Middle frontal gyrus (tissue), 1 donor: Measurements from ENCODE around the gene DYRK1A.
A peak's percentile ranks its signal among the peaks of the same experiment; 100 is the strongest.

Experiments
- DNase-seq: peaks from one replicate; pipeline ENCODE4 v3.0.0-alpha.2; 2015; ENCODE audit warnings: low spot score; ENCODE audit errors: extremely low spot score

Gene DYRK1A

DNA sequence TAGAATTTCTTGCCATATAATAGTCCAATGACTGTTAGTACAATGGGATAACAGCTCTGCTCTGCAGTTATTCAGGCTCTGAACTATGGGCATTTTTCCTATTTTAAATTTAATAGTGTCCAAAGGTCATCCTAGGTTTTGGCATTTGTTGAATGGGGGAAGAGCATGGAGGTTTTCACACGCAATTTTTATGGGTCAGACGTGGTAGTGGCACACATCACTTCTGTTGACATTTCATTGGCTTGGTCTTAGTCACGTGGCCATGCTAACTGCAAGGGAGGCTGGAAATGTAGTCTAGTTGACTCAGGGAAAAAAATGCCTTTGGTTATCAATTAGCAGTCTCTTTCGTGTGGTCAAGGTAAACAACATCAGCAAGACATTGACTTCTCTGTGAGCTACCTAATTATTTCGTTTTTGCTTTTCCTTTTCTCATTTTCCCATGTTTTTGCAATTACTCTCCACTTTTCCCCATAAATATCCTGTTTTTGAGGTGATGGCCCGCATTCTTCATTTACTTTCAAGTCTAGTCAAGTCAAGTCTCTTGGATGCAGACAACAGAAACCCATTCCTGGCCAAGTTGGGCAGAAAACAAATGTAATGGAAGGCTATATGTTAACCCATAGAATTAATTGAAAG, 82.8 kb downstream of the DYRK1A start:
- no peak for DNase-seq

DNA sequence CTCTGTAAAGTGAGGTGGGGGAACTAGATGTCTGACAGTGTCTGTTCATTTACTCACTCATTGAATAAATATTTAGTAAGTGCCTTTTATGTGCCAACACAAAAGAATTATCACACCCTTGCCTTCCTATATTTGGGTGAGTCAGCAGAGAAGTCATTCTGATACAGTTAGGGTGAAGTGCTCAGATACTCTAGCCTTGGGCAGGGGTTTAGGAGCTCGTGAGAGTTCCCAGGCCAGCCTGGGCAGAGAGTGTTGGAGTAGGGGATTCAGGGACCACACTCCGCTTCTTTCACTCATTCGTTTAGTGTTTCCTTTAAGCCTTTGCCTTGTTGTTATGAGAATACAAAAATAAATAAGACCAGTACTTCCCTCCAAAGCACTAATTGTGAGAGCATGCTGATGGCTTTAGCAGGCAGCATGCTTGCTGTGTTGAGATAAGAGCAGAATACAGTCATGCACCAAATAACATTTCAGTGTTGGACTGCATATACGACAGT, 83.9 kb downstream of the DYRK1A start:
- DNase-seq, result no peak

DNA sequence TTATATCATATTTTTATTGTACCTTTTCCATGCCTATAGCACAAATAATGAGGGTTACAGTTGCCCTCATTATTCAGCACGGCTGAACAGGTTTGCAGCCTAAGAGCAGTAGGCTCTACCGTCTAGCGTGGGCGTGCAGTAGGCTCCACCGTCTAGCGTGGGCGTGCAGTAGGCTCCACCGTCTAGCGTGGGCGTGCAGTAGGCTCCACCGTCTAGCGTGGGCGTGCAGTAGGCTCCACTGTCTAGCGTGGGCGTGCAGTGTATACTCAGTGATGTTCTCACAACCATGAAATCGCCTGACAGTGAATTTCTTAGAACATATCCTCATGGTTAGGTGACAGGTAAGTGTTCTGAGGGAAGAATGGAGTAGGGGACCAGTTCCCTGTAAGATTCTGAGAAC, 84.9 kb downstream of the DYRK1A start:
- DNase-seq, result no peak

DNA sequence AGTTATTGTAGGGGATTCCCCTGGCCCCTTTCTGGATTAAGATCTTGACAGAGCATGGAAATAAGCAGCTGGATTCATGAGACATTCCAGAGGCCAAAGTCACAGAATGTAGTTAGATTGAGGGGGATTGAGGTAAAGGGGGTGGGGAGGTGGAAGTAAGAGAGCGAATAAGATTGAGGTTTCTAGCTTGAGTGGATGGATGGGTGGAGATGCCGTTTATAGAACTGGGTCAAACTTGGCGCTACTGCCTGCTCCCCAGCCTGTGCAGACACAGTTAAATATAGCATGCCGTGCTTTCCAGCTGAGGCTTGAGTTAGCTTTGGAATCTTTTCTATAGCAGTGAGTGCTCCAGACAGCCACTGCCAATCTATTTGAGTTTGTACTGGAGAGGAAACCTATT, 85.7 kb downstream of the DYRK1A start:
- peak; percentile 51 for DNase-seq

DNA sequence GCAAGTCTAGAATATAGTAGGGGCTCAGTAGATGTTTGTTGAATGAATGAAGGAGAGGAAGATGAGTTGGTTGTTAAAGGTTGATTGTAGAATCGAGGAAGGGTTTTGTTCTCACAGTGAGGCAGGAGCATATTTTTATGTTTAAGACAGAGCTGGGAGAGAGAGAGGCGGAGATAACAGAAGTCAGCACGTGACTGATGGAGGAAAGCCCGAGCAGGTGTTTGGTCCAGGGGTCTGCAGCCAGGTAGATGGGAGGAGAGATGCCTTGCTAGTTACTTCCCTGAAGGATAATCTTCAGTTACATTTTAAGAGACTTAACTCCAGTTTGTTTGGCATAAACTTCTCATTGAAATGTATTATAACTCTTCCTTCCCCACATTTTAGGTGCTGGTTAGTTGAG, 86.8 kb downstream of the DYRK1A start:
- DNase-seq, result no peak

DNA sequence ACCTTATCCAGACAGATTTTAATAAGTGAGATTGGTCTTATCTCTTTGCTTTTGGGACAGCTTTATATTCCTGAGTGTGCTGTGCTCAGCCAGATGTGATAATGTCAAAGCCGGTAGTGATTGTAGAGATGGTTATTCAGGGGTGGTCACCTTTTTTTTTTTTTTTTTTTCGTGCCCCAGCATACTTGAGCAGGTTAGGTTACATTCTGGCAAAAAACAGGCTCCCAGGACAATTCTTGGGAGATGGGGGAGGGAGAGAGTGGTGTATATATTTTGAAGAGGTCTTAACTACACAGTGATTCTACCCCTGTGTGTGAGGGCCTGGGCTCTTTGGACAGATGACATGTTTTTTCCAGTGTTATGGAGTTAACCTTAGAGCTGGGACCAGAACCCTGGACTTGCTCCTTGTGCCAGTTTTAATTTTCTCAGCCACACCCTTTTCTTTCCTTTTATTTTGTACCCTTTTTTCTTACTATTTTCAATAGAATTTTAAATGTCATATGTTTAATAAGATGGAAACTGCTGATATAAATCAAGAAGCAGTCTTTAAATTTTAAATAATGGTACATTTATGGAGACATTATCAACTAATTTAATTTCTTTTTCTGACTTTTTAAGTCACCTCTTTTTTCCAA, 88.4 kb downstream of the DYRK1A start:
- no peak for DNase-seq

DNA sequence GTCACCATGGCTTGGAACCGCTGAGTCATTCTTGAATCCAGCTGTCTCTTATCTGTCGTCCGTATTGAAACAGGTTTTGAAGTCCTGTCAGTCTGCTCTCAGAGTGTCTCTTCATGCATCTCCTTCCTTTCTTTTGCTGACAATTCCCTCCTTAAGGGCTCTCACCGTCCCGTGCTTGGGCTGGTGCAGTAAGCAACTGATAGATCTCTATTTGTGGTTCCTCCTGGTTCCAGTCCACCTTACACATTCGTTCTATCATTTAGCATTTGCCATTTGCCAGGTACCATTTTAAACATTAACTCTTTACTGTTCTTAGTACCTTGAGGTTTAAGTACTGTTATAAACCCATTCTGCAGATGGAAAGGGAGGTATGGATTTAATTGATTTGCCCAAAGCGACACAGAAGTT, 88.9 kb downstream of the DYRK1A start:
- no peak for DNase-seq

DNA sequence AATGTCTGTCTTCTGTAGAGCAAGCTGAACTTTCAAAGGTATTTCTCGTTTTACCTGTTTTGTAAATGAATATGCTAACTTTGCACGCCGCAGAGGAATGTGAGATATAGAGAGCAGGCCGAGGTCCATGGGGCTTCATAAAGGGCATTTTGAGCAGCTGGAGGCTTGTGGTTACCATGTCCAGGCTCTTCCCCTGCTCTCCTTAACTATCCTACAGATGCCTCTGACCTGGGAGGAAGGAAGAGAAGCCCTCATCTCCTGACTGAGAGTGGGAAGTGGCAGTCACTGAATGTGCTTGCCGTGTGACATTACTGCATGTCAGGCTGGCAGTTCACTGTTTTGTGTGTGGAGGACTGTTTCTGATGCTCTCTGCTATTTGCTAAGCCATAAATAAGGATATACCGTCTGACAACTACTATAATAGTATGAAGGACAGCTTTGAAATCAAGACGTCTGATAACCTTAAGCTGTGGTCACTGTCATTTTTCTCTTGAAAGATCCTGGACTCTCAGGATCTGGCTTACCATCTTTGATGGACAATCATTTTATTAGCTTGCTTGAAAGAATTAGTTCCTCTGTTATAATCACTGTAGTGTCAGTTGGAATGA, 92.2 kb downstream of the DYRK1A start:
- no peak for DNase-seq

DNA sequence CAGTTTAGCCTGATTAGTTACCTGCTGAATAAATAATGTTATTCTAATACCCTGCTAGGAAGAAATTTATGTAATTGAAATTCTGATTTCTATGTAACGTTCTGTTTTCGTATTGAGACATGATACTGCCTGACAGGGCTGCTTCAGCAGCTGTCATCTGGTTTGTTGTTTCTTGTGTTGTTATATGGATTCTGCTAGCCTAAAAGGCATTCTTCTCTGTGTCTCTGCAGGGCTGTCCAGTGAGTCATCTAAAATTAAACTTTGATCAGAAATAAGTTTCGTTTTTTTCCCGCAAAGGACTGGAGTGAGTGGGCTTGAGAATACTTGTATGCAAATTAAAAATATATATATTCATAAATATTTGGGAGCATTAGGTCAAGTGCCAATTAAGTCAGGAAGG, 93.0 kb downstream of the DYRK1A start:
- DNase-seq, result no peak

DNA sequence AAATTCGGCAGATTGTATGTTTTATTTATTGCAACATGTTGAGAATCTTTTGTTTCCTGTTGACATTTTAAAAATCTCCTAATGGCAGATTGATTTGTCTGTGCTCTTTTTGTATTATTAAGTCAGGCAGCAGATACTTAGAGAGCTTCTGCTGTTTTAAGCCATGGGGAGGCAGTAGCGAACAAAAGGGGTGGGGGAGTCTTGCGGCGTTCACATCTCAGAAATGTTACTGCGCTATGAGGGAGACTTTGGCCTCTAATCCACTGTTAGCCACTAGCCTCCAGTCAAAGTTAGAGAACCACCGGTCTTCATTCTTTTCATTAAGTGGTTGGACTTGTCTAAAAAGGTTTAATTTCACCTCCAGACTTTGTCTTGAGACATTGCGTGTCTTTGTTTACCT, 93.6 kb downstream of the DYRK1A start:
- DNase-seq, result no peak

DNA sequence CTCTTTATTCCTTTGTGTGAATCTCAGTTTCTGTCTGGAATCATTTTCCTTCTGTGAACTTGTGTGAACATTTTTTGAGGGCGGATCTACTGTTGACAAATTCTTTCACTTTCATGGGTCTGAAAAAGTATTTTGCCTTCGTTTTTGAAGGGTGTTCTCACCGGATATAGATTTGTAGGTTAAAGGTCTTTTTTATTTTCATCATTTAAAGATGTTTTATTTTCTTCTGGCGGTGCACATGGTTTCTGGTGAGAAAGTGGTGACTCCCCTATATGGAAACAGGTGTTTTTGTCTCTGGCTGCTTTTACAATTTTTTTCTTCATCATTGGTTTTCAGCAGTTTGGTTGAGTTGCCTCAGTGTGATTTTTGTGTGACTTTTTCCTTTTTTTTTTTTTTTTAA, 94.9 kb downstream of the DYRK1A start:
- no peak for DNase-seq

DNA sequence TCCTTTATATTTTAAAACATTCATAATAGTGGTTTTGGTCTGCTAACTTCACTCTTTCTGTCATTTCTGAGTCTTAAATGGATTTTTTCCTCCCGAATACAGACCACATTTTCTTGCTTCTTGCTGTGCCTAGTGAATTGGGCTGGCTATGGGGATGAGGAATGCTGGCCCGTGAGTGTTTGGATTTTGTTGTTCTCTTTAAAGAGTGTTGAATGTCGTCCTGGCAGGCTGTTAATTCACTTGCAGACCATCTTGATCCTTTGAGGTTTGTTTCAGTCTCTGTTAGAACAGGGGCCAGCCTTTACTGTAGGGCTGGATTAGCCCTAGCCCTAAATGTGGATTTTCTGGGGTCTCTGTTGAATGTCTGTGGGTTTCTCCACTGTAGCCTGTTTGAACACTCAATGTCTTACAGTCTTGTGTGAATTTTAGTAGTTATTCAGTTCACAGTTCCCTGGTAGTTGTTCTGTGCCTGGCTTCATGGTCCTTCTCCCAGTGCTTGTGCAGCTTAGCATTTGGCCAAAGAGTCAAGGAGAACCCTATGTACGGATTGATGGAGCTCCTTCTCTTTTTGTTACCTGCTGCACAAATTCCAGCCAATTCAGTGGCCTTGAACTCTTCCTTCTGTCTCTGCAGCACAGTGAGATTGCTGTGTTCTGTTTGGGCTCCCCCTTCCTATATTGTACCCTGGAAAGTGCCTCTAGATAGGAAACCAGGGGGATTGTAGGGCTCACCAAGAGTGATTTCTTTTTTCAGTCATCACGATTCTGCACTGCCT, 95.7 kb downstream of the DYRK1A start:
- no peak for DNase-seq

DNA sequence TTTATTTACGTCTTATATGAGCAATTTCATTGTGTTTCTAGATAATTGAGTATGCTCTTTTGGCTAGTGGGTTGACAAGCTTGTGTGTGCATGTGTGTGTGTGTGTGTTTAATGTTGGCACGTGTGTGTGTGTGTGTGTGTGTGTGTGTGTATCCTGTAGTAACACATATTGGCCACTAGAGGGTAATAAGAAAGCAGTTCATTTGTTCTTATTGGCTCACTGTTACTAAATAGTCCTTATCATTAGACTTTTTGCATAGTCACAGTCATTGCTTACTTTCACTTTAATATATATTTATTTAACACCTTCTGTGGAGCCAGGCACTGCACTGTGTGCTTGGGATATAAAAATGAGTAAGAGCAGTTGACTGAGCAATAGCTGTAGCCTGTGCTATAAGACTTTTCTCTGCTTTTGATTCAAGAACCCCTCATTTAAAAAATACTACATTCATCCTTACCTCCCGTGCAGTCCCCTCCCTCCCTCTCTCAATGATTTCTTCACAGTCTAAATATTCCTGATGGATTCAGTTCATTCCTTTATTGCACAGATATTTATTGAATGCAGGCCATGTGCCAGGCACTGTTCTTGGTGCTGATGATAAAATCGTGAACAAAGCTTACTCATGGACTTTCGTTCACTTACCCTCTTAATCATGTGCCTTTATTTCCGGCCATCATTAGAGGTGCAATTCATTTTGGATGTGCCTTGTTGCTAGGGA, 96.7 kb downstream of the DYRK1A start:
- no peak for DNase-seq

DNA sequence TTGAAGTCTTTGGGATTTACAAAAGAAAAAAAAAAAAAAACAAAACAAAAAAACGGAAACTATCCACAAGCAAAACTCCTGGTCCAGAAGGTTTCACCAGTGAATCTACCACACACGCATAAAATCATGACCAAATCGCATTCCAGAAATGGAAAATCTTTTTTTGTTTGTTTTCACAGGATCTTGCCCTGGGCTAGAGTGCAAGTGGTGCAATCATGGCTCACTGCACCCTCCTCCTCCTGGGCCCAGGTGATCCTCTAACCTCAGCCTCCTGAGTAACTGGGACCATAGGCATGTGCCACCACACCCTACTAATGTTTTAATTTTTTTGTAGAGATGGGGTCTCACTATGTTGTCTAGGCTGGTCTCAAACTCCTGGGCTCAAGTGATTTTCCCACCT, 100.5 kb downstream of the DYRK1A start:
- no peak for DNase-seq

DNA sequence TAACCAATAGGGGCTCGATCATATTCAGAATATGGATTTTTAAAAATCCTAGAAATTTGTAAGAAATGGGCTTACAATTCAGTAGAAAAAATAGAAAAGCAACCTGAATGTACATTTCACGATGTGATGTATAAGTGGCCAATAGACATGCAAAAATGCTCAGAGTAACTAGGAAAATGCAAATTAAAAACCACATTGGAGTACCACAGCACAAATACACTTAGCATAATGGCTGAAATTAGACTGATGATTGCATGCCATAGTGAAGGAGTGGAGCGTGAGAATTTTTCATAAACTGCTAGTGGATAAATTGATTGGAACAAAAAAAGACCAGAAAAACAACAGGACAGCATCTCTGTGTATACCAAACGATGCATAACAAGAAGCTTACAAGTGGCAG, 102.3 kb downstream of the DYRK1A start:
- no peak for DNase-seq

DNA sequence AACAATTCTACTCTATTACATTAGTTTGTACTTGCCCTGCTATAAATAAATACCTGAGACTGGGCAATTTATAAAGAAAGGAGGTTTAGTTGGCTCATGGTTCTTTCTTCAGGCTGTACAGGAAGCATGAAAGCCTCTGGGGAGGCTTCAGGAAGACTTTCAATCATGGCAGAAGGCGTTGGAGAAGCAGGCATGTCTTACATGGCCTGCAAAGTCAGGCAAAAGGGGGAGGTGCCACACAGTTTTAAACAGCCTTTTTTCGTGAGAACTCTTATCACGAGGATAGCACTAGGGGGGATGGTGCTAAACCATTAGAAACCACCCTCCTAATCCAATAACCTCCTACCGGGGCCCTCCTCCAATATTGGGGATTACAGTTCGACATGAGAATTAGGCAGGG, 102.9 kb downstream of the DYRK1A start:
- no peak for DNase-seq

DNA sequence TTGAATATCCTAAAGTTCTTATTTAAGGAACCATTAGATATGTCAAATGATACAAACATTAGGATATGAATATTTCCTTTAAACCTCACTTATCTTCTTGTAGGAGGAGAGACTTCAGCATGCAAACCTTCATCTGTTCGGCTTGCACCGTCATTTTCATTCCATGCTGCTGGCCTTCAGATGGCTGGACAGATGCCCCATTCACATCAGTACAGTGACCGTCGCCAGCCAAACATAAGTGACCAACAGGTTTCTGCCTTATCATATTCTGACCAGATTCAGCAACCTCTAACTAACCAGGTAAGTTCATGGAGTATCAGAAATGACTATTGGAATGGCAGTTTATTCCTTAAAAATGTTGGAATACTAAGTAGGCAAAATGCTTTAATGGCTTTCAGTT, 106.0 kb downstream of the DYRK1A start:
- no peak for DNase-seq

DNA sequence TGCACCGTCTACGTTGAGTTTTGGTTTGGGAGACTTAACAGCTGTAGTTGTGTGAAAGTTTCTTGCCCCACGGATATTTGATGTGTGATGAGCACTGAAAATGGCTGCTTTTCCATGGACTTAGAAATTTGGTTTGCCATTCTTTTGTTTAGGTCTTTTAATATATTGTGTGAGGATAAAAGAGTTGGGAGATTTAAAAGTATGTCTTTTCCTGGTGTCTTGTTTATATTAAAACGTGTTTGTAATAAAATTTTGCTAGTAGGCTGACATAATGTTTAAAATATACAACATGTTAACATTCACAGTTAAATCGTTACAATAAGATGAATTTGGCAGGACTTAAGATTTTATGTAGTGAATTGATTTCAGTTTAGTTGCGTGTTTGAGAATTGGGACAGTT, 106.9 kb downstream of the DYRK1A start:
- DNase-seq, result no peak

DNA sequence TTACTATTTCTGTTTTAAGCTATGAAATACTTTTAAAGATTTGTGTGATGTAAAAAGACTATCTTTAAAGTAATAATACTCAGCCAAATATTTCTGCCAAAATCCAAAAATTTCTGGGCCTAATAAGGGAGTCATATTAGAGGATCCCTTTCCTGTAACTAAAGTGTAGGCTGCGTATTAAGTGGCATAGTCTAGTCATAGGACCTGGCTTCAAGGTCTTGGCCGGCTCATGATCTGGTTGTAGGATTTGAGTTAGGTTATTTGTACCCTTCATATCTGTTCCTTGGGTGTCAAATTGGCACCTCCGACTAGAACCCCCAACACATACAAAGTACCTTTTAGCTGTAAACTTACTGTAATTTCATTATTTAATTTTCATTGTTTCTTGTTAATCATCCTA, 107.8 kb downstream of the DYRK1A start:
- no peak for DNase-seq

DNA sequence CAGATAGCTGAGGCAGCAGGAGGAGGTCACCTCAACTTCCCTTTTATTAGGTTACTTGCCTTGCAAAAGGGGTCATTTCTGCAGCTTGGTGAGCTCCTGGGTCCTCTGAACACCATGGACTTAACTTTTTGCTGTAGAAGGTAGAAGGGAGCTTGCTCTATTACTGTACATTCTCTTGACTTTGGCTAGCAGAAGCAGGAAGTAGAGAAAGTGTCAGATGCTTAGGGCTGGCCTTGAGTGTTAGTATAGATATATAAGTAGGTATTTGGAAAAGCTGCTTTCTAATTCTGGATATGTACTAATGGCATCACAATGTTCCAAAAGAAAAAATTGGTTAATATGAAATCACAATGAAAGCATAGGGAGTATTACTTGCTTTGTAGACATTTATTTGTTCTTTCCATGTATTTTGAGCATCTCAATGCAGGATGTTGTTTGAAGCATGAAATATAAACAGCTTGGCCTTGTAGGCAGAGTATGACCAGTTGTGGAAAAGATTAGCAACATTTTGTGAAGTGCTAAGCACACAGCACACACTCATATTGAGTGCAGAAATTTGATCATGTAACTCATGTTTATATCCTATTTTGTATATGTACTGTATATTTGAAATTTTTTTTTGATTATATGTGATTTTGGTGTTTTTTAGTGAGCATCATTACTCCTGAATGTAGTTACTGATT, 108.8 kb downstream of the DYRK1A start:
- no peak for DNase-seq

DNA sequence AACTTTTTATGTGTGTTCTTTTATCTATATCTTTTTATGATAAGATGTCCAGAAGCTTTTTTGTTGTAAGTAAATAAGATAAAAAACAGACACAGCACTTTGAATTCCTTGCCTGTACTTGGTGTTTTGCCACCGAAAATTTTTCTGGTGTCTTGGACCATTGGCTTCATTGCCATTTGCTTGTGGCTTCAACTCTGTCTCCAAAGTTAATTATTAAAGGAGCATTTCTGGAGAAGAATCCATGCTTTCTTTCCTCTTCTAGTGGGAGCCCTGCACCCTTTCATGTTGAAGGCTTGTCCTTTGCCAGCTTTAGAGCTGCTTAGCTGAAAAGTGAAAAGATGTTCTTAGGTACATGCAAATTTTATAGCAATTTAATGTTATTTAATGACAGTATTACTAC, 112.2 kb downstream of the DYRK1A start:
- DNase-seq, result no peak
